Astrocyte of the spinal cord (primary cell): Measurements from ENCODE around the gene CD2AP.

Experiments
- DNase-seq: peaks from one replicate; pipeline ENCODE4 v3.0.0; 2011; ENCODE audit warnings: low read depth, low spot score
- H3K4me3 ChIP-seq: 2 replicates; pipeline ENCODE4 v1.5.1; 2011; ENCODE audit warnings: low read depth, mild to moderate bottlenecking, low read length, moderate library complexity
- in situ Hi-C: cut with HindIII; loops from 2 replicates; pipeline ENCODE4 v1.10.0; 2017; ENCODE audit warnings: low sequenced_read_pairs
- TF ChIP-seq, protein P1 (sequence below): IDR thresholded peaks from 2 replicates; pipeline ENCODE4 v1.5.1; 2012; ENCODE audit warnings: low read depth, mild to moderate bottlenecking, low read length, inconsistent platforms

Gene CD2AP

DNA sequence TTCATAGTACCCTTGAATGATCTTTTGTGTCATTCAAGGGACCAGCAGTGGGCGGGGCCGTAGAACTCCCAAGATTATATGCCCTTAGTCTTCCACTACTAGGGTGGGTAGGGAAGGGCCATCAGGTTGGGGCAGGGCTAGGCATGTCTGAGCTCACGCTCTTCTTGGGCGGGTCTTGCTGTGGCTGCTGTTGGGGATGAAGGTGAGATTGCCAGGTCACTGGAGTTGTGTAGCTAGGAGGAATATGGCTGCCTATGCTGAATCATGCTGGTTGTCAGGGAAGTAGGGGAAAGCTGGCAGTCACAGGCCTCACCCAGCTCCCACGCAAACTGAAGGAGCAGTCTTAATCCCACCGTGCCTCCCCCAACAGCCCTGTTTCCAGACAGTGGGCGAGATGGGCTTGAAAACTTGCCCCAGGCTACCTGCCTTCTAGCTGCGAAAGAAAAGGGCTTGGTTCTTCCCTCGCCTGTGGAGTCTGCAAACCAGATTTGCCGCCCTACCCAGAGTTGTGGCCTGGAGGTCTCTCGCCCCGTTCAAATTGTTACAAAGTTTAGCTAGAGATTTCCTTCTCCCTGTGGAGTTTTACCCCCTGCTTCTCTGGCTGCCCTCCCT lies 144.4 kb downstream of the CD2AP start:
- no peak overlapping the region for H3K4me3 ChIP-seq
- in situ Hi-C loops = no loop called here
- TF ChIP-seq, protein P1, sequence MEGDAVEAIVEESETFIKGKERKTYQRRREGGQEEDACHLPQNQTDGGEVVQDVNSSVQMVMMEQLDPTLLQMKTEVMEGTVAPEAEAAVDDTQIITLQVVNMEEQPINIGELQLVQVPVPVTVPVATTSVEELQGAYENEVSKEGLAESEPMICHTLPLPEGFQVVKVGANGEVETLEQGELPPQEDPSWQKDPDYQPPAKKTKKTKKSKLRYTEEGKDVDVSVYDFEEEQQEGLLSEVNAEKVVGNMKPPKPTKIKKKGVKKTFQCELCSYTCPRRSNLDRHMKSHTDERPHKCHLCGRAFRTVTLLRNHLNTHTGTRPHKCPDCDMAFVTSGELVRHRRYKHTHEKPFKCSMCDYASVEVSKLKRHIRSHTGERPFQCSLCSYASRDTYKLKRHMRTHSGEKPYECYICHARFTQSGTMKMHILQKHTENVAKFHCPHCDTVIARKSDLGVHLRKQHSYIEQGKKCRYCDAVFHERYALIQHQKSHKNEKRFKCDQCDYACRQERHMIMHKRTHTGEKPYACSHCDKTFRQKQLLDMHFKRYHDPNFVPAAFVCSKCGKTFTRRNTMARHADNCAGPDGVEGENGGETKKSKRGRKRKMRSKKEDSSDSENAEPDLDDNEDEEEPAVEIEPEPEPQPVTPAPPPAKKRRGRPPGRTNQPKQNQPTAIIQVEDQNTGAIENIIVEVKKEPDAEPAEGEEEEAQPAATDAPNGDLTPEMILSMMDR = no peak
- no peak for DNase-seq

DNA sequence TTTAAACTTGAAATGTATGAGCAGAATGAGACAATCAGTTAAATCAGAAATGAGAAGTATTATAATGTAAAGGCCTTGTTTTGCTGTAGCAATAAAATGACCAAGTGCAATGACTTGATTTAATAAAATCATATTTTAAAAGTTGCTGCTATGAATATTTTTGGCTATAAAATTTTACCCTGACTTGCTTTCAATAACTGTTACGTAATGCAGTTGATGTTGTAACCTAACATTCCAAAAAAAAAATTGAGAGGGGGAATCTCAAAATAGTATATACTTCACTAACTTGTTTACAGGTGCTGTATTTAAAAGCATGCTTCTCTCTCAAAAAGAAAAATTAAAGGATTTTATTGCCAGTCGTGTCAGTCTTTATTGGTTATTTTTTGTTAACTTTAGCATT lies 149.2 kb downstream of the CD2AP start:
- in situ Hi-C loops = no loop called here
- H3K4me3 ChIP-seq = no peak overlapping the region
- no peak for DNase-seq
- TF ChIP-seq, protein P1 = no peak

DNA sequence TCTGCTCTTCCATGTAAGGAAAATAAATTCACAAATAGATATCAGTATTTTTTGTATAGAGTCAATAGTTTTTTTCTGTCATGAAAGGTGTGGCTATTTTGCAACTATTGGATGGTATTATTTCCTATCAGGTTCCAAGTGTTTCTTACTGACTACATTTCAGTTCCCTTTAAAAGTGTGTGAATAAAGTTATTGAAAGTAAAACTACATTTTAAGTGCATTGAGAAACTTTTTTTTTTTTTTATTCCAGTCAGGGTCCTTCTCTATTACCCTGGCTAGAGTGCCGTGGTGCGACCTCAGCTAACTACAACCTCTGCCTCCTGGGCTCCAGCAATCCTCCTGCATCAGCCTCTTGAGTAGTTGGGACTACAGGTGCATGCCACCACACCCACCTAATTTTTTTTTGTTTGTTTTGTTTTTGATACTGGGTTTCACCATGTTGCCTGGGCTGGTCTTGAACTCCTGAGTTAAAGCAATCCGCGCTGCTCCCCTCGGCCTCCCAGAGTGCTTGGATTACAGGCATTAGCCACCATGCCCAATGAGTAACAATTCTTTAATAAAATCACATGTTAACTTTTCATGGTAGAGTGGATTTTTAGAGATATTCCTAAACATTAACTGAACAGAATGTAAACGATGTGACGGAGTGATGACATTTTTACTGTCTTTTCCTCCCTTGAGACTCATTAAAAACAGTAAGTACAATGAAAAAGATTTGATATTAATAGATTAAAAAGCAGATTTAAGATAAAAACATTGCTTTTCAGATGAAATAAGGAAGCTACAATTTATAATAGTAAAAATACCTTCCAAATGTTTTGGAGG lies 151.1 kb downstream of the CD2AP start:
- in situ Hi-C loops = no loop called here
- TF ChIP-seq, protein P1 = no peak
- H3K4me3 ChIP-seq = no peak overlapping the region

GRCh38 chr6:47629954-47630353 lies 152.4 kb downstream of the CD2AP start:
- in situ Hi-C loops = no loop called here
- no peak for DNase-seq
- H3K4me3 ChIP-seq = no peak overlapping the region
- TF ChIP-seq, protein P1 = no peak

More for the DNA sequence above, 151.1 kb downstream of the CD2AP start:
- DNase-seq = no peak

DNA sequence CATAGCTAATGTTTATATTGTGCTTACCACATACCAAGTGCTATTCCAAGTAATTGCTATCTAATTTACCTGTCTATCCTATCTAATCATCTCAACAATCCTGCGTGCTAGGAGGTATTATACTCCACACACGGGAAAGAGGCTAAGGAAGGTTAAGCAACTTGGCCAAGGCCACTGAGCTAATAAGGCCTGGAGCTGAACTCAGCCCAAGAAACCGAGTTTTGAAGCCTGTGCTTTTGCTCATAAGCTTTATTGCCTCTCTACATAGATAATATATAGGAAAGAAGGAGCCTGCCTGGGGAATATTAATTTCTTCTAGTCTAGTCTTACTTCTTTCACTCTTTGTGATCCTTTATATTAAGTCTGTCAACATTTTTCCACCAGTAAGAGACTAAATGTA lies 153.0 kb downstream of the CD2AP start:
- TF ChIP-seq, protein P1 = no peak
- no peak for DNase-seq
- H3K4me3 ChIP-seq = no peak overlapping the region
- in situ Hi-C loops = no loop called here

- H3K4me3 ChIP-seq = no peak overlapping the region
- in situ Hi-C loops = no loop called here
- TF ChIP-seq, protein P1 = peak; percentile 40
- DNase-seq = peak; percentile 64
Observed at GRCh38 chr6:47631269-47631772, 153.7 kb downstream of the CD2AP start.
